ENCODE measurements around the gene INF2. TPM values are rescaled to one million over a fixed set of nuclear protein-coding genes. Genes with fewer than 3 reads are reported as not detected.

The INF2 gene
- total and polyA plus RNA-seq, 9 of the 15 experiments (the other 6 are each of a cell fraction or from before 2014, with no cell fraction given) = 0.56 to 31.3 (median 7.8) TPM

GRCh38 chr14:104657563-104658324, 31.7 kb upstream of the INF2 start:
- H3K4me2 ChIP-seq (ENCODE audit: insufficient read depth, low read length) = no peak overlapping the region
- CTCF ChIA-PET (ENCODE audit: low intra/inter-chr PET ratio) = no interaction called here

More at GRCh38 chr14:104657563-104658324, 31.7 kb upstream of the INF2 start:
- POLR2A ChIA-PET = interaction anchor here (0.6 to 0.7 kb wide), 2 partner anchors 95 to 532 kb away, joined by 3 read pairs; partner anchors contain the start of gene SIVA1
- Histone ChIP-seq H3K4me3 (no peak overlapping the region), H3K79me2 (ENCODE audit: control insufficient read depth, insufficient read depth, low read length) (no peaks in the 10 kb centered on the region), H3K9me1 (ENCODE audit: control insufficient read depth, insufficient read depth, low read length) (no peaks in the 10 kb centered on the region), H4K20me1 (replicated peaks; ENCODE audit: control insufficient read depth, insufficient read depth, low read length) (no peaks in the 10 kb centered on the region), H3K27ac (ENCODE audit: extremely low read depth, low read depth, low read length) (no peak overlapping the region), H2AFZ (ENCODE audit: low read depth, low read length) (no peak overlapping the region), H3K9ac (ENCODE audit: insufficient read depth in 1 of 2, low read depth in 2 of 2, low read length in 2 of 2) (no peak overlapping the region), H3K27me3 (ENCODE audit: control insufficient read depth in 2 of 2, insufficient read depth in 2 of 2, low read length in 2 of 2) (peaks cover 3 to 45% of the 10 kb centered on the region in 2 experiments; a peak in 4 of 5 replicates), H3K36me3 (ENCODE audit: control insufficient read depth, insufficient read depth, low read length) (no peaks in the 10 kb centered on the region), H3K9me3 (replicated peaks; ENCODE audit: control insufficient read depth, insufficient read depth, low read depth, low read length) (no peaks in the 10 kb centered on the region), H3K4me1 (replicated peaks in 1 of 2; ENCODE audit: control insufficient read depth in 2 of 2, insufficient read depth in 2 of 2, low read length in 2 of 2) (peaks cover 0 to 13% of the 10 kb centered on the region in 2 experiments; a peak in 2 of 5 replicates)
- in situ Hi-C loops (cut with MboI) (loop anchor here (5.0 kb wide), 1 partner anchor 55 kb away; no protein-coding TSS in a partner anchor), intact Hi-C loops (cut with micrococcal nuclease) (no loop called here)
- FAIRE-seq (no peak), ATAC-seq (no peak), DNase-seq (ENCODE audit: extremely low read depth in 1 of 4, low spot score in 3 of 4) (peak in 1 of 4 experiments; percentile 20)
- no TSS peak for BruUV-seq (replicated peaks)
- WGBS (ENCODE audit: insufficient coverage, low coverage, missing lambda C conversion rate) = 3% methylated on average over 13 of the region's 17 CpGs
- TF ChIP-seq ZNF121 (CRISPR knock-in tag; conservative IDR thresholded peaks at IDR 0.05) (0 out of 2 replicates have a peak, but pooled peaks have one; percentile 34), STAG1 (CRISPR knock-in tag; IDR thresholded peaks at IDR 0.05; ENCODE audit: borderline replicate concordance) (no peak), ZNF75A (CRISPR knock-in tag; IDR thresholded peaks at IDR 0.05) (no peak), THRA (IDR thresholded peaks at IDR 0.05) (no peak), NFIC (IDR thresholded peaks at IDR 0.05) (peak; percentile 35; the same call in 1 of the 2 replicates), BCOR (IDR thresholded peaks at IDR 0.05) (no peak)

Data from K562 (cell line).